SK-N-SH (cell line): ENCODE data around the gene RTN4RL1.

Experiments used
- EP300 ChIP-seq, 2 experiments: IDR thresholded peaks; 2 replicates each; pipeline versions ENCODE4 v1.4.0 to v1.6.1; 2012; ENCODE audit warnings: borderline replicate concordance in 1 of 2, low read depth in 1 of 2, low read length in 1 of 2
- GABPA ChIP-seq: IDR thresholded peaks from 2 replicates; pipeline ENCODE4 v1.4.0; 2012; ENCODE audit warnings: low read depth, mild to moderate bottlenecking
- MAX ChIP-seq: IDR thresholded peaks from 2 replicates; pipeline ENCODE4 v1.4.0; 2012; ENCODE audit warnings: low read depth
- TAF1 ChIP-seq: IDR thresholded peaks from 2 replicates; pipeline ENCODE4 v1.6.1; 2012; ENCODE audit warnings: low read depth, mild to moderate bottlenecking, low read length, moderate library complexity, borderline replicate concordance
- TF ChIP-seq, protein P1 (sequence below): fragments of 200-600 bp; sonication (generic); IDR thresholded peaks from 2 replicates; pipeline ENCODE4 v1.6.1; 2017; ENCODE audit warnings: antibody characterized with exemption, mild to moderate bottlenecking, moderate library complexity

- TF ChIP-seq TAF1 (no peak), EP300 (IDR thresholded peaks at IDR 0.05; ENCODE audit: borderline replicate concordance in 1 of 2, low read depth in 1 of 2, low read length in 1 of 2) (no peak), MAX (no peak), GABPA (no peak)
- TF ChIP-seq, protein P1, sequence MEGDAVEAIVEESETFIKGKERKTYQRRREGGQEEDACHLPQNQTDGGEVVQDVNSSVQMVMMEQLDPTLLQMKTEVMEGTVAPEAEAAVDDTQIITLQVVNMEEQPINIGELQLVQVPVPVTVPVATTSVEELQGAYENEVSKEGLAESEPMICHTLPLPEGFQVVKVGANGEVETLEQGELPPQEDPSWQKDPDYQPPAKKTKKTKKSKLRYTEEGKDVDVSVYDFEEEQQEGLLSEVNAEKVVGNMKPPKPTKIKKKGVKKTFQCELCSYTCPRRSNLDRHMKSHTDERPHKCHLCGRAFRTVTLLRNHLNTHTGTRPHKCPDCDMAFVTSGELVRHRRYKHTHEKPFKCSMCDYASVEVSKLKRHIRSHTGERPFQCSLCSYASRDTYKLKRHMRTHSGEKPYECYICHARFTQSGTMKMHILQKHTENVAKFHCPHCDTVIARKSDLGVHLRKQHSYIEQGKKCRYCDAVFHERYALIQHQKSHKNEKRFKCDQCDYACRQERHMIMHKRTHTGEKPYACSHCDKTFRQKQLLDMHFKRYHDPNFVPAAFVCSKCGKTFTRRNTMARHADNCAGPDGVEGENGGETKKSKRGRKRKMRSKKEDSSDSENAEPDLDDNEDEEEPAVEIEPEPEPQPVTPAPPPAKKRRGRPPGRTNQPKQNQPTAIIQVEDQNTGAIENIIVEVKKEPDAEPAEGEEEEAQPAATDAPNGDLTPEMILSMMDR: no peak
These were observed 75.4 kb downstream of the RTN4RL1 start for GRCh38 chr17:1949754-1950153.
